Transverse colon (tissue), 4 donors: ENCODE measurements around the gene CFAP61.

Experiments used
- POLR2A ChIP-seq: fragments of 450-650 bp; IDR thresholded peaks from one replicate; pipeline ENCODE4 v1.6.1; 2016; ENCODE audit warnings: antibody characterized with exemption, mild to moderate bottlenecking, moderate library complexity
- POLR2AphosphoS5 ChIP-seq, 3 donors: sonication (generic); formaldehyde crosslinking; IDR thresholded peaks; one replicate each; pipeline ENCODE4 v1.6.1; 2016; ENCODE audit warnings: antibody characterized with exemption in 3 of 3
- TF ChIP-seq, protein P1 (sequence below), 5 experiments: fragments of 200-600 bp in 3 of 5; fragments of 450-650 bp in 2 of 5; sonication (generic) in 3 of 5; IDR thresholded peaks; 1 replicate in 2 of 5; 2 replicates in 3 of 5; pipeline ENCODE4 v1.5.1; 2016 to 2017; ENCODE audit warnings: antibody characterized with exemption in 5 of 5, inconsistent platforms in 3 of 5, mild to moderate bottlenecking in 2 of 5, moderate library complexity in 1 of 5

DNA sequence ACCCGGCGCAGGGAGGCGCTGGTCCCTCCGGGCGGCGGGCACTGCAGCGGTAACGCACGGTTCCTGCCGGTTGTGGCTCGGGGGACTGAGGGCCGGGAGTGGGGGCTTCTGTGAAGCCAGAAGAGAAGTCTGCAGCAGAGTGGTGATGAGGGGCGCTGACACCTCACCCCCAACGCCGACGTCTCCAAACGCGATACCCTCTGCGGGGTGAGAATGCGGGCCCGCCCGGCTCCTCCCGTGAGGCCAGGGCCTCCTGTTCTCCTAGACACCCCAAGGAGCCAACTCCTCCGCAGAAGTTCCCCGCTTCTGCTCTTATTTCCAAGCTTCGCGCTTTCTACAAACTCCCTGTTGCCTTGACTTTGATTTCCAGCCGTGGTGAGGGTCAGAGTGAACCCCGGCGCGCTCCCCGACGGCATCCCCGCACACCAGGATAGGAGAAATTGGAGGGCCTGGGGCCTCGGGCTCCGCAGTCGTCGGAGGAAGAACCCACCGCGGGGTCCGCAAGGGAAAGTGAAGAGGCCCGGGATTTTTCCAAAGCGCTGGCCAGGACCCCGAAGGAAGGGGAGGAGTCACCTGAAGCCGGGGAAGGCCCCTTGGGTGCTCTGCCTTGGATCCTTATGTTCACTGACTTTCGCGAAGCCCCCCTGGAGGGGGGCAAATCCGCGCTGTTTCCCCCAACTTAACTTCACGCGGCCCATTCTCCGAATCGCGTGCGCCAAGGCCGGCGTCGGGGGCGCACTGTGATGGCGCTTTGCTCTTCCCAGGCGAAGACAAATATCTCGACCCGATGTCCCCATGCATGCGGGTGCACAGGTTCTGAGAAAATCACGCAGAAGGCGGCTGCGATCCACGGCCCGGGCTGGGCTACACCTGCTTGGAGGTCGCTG lies 312.5 kb downstream of the CFAP61 start:
- TF ChIP-seq, protein P1, sequence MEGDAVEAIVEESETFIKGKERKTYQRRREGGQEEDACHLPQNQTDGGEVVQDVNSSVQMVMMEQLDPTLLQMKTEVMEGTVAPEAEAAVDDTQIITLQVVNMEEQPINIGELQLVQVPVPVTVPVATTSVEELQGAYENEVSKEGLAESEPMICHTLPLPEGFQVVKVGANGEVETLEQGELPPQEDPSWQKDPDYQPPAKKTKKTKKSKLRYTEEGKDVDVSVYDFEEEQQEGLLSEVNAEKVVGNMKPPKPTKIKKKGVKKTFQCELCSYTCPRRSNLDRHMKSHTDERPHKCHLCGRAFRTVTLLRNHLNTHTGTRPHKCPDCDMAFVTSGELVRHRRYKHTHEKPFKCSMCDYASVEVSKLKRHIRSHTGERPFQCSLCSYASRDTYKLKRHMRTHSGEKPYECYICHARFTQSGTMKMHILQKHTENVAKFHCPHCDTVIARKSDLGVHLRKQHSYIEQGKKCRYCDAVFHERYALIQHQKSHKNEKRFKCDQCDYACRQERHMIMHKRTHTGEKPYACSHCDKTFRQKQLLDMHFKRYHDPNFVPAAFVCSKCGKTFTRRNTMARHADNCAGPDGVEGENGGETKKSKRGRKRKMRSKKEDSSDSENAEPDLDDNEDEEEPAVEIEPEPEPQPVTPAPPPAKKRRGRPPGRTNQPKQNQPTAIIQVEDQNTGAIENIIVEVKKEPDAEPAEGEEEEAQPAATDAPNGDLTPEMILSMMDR (IDR thresholded peaks at IDR 0.05) = no peak
- TF ChIP-seq POLR2A (no peak), POLR2AphosphoS5 (IDR thresholded peaks at IDR 0.05) (no peak)
